ENCODE data around the gene MSI2. TPM values are rescaled to one million over a fixed set of nuclear protein-coding genes. Genes with fewer than 3 reads are reported as not detected.

Gene MSI2
- total RNA-seq, 1 donor from 2014 or later = 67.9 TPM

DNA sequence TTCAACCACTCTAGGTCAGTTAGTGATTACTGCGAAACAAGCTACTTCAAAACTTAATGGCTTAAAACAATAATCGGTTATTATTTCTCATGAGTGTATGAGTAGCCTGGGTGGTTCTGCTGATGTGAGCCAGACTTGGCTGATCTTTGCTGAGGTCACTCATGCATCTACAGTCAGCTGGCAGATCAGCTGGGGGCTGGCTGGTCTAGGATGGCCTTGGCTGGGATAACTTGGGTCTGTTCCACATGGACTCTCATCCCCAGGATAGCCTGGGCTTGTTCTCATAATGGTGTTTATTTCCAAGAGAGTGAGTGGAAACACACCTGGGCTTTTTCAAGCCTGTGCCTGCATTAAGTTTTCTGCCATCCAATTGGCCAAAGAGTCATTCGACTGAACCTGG lies 475.7 kb downstream of the MSI2 start:
- H3K4me1 ChIP-seq (ENCODE audit: insufficient read depth, low read length) = no peaks in the 10 kb centered on the region
- H3K27me3 ChIP-seq (ENCODE audit: insufficient read depth, low read length) = peaks cover 33% of the 10 kb centered on the region
- DNase-seq (ENCODE audit: low read depth) (no peak), FAIRE-seq (no peak)
- no peak overlapping the region for H3K4me3 ChIP-seq (ENCODE audit: insufficient read depth, low read depth, low read length)
- no peaks in the 10 kb centered on the region for H3K79me2 ChIP-seq (ENCODE audit: insufficient read depth, low read length)
- Mint-ChIP-seq H3K27ac (ENCODE audit: unreplicated experiment) (no peak overlapping the region), H3K4me3 (ENCODE audit: unreplicated experiment) (no peak overlapping the region), H3K9me3 (ENCODE audit: unreplicated experiment) (no peaks in the 10 kb centered on the region), H3K4me1 (ENCODE audit: low read depth, unreplicated experiment) (no peaks in the 10 kb centered on the region), H3K36me3 (ENCODE audit: low read depth, unreplicated experiment) (no peaks in the 10 kb centered on the region), H3K27me3 (ENCODE audit: low read depth, unreplicated experiment) (peaks cover 53% of the 10 kb centered on the region)
- TF ChIP-seq CTCF (IDR thresholded peaks at IDR 0.05; ENCODE audit: insufficient read depth, low read depth, low read length) = no peak
- no peak for TF ChIP-seq EZH2 (IDR thresholded peaks at IDR 0.05; ENCODE audit: insufficient read depth, low read length)
- H3K9me3 ChIP-seq (ENCODE audit: insufficient read depth, low read depth, low read length) = no peaks in the 10 kb centered on the region
- H4K20me1 ChIP-seq (ENCODE audit: insufficient read depth, low read length) = no peaks in the 10 kb centered on the region
- H3K36me3 ChIP-seq (ENCODE audit: insufficient read depth, low read length) = no peaks in the 10 kb centered on the region
- no peak overlapping the region for H3K4me2 ChIP-seq (ENCODE audit: low read length)
- no peak overlapping the region for H2AFZ ChIP-seq (ENCODE audit: low read depth, low read length)
- no peak overlapping the region for H3K27ac ChIP-seq (ENCODE audit: low read depth, low read length)
- H3K9ac ChIP-seq (ENCODE audit: low read length) = no peak overlapping the region

DNA sequence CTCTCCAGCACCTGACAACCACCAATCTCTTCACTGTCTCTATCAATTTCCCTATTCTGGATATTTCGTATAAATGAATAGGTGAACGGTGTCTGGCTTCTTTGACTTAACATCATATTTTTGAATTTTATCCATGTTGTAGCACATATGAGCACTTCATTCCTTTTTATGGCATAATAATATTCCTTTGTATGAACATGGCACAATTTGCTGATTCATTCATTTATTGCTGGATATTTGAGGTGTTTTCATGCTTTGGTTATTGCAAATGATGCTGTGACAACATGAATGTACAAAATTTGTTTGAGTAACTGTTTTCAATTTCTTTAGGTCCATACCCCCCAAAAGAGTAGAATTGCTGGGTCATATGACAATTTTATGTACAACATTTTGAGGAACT lies 476.8 kb downstream of the MSI2 start:
- no peak overlapping the region for H3K9ac ChIP-seq (ENCODE audit: low read length)
- no peak overlapping the region for H2AFZ ChIP-seq (ENCODE audit: low read depth, low read length)
- Mint-ChIP-seq H3K9me3 (ENCODE audit: unreplicated experiment) (no peaks in the 10 kb centered on the region), H3K27ac (ENCODE audit: unreplicated experiment) (no peak overlapping the region), H3K36me3 (ENCODE audit: low read depth, unreplicated experiment) (no peaks in the 10 kb centered on the region), H3K27me3 (ENCODE audit: low read depth, unreplicated experiment) (peaks cover 49% of the 10 kb centered on the region), H3K4me3 (ENCODE audit: unreplicated experiment) (no peak overlapping the region), H3K4me1 (ENCODE audit: low read depth, unreplicated experiment) (no peaks in the 10 kb centered on the region)
- no peak overlapping the region for H3K27ac ChIP-seq (ENCODE audit: low read depth, low read length)
- H3K9me3 ChIP-seq (ENCODE audit: insufficient read depth, low read depth, low read length) = no peaks in the 10 kb centered on the region
- H3K4me3 ChIP-seq (ENCODE audit: insufficient read depth, low read depth, low read length) = no peak overlapping the region
- TF ChIP-seq CTCF (IDR thresholded peaks at IDR 0.05; ENCODE audit: insufficient read depth, low read depth, low read length) (no peak), EZH2 (IDR thresholded peaks at IDR 0.05; ENCODE audit: insufficient read depth, low read length) (no peak)
- no peaks in the 10 kb centered on the region for H4K20me1 ChIP-seq (ENCODE audit: insufficient read depth, low read length)
- FAIRE-seq (no peak), DNase-seq (ENCODE audit: low read depth) (no peak)
- H3K27me3 ChIP-seq (ENCODE audit: insufficient read depth, low read length) = peaks cover 33% of the 10 kb centered on the region
- no peaks in the 10 kb centered on the region for H3K36me3 ChIP-seq (ENCODE audit: insufficient read depth, low read length)
- no peaks in the 10 kb centered on the region for H3K4me1 ChIP-seq (ENCODE audit: insufficient read depth, low read length)
- no peaks in the 10 kb centered on the region for H3K79me2 ChIP-seq (ENCODE audit: insufficient read depth, low read length)
- no peak overlapping the region for H3K4me2 ChIP-seq (ENCODE audit: low read length)

Other genes with a start within 250 kb of the MSI2 start
- 12.1 and 12.5 TPM in 2 replicates for gene AKAP1, start 171.3 kb upstream of the MSI2 start, total RNA-seq